Measurements from ENCODE around the gene KRT32. TPM values are rescaled to one million over a fixed set of nuclear protein-coding genes. Genes with fewer than 3 reads are reported as not detected.

KRT32 gene
- total and polyA plus RNA-seq, 9 of the 15 experiments (the other 6 are each of a cell fraction or from before 2014, with no cell fraction given): not detected

- TF ChIP-seq, protein P1, sequence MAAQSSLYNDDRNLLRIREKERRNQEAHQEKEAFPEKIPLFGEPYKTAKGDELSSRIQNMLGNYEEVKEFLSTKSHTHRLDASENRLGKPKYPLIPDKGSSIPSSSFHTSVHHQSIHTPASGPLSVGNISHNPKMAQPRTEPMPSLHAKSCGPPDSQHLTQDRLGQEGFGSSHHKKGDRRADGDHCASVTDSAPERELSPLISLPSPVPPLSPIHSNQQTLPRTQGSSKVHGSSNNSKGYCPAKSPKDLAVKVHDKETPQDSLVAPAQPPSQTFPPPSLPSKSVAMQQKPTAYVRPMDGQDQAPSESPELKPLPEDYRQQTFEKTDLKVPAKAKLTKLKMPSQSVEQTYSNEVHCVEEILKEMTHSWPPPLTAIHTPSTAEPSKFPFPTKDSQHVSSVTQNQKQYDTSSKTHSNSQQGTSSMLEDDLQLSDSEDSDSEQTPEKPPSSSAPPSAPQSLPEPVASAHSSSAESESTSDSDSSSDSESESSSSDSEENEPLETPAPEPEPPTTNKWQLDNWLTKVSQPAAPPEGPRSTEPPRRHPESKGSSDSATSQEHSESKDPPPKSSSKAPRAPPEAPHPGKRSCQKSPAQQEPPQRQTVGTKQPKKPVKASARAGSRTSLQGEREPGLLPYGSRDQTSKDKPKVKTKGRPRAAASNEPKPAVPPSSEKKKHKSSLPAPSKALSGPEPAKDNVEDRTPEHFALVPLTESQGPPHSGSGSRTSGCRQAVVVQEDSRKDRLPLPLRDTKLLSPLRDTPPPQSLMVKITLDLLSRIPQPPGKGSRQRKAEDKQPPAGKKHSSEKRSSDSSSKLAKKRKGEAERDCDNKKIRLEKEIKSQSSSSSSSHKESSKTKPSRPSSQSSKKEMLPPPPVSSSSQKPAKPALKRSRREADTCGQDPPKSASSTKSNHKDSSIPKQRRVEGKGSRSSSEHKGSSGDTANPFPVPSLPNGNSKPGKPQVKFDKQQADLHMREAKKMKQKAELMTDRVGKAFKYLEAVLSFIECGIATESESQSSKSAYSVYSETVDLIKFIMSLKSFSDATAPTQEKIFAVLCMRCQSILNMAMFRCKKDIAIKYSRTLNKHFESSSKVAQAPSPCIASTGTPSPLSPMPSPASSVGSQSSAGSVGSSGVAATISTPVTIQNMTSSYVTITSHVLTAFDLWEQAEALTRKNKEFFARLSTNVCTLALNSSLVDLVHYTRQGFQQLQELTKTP (IDR thresholded peaks at IDR 0.05; ENCODE audit: low read depth in 1 of 2, partially characterized antibody in 2 of 2): no peak
- TF ChIP-seq CC2D1A (IDR thresholded peaks at IDR 0.05) (no peak), CCAR2 (IDR thresholded peaks at IDR 0.05; ENCODE audit: low read depth, low read length) (no peak), ZNF316 (IDR thresholded peaks at IDR 0.05) (no peak), CHAMP1 (IDR thresholded peaks at IDR 0.05) (no peak), ETS2 (tag; IDR thresholded peaks at IDR 0.05; ENCODE audit: borderline replicate concordance, poor library complexity, severe bottlenecking) (no peak), SMARCA5 (IDR thresholded peaks at IDR 0.05) (peak; percentile 94), TAF7 (tag; IDR thresholded peaks at IDR 0.05) (no peak), MECOM (CRISPR knock-in tag; IDR thresholded peaks at IDR 0.05) (no peak), ZNF780A (CRISPR knock-in tag; IDR thresholded peaks at IDR 0.05) (no peak), ZFP30 (CRISPR knock-in tag; IDR thresholded peaks at IDR 0.05; ENCODE audit: borderline replicate concordance) (no peak), ZNF23 (CRISPR knock-in tag; IDR thresholded peaks at IDR 0.05) (no peak), MLLT1 (IDR thresholded peaks at IDR 0.05) (no peak), MAZ (CRISPR knock-in tag; conservative IDR thresholded peaks at IDR 0.05 in 1 of 2, IDR thresholded peaks at IDR 0.05 in 1 of 2) (peak in 1 of 2 experiments; percentile 72; a peak in 1 of 4 replicates)
- TF ChIP-seq, protein P2, sequence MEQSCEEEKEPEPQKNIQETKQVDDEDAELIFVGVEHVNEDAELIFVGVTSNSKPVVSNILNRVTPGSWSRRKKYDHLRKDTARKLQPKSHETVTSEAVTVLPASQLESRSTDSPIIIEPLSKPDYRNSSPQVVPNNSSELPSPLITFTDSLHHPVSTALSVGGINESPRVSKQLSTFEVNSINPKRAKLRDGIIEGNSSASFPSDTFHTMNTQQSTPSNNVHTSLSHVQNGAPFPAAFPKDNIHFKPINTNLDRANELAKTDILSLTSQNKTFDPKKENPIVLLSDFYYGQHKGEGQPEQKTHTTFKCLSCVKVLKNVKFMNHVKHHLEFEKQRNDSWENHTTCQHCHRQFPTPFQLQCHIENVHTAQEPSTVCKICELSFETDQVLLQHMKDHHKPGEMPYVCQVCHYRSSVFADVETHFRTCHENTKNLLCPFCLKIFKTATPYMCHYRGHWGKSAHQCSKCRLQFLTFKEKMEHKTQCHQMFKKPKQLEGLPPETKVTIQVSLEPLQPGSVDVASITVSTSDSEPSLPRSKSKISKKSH (CRISPR knock-in tag; IDR thresholded peaks at IDR 0.05): no peak
- TF ChIP-seq, protein P3, sequence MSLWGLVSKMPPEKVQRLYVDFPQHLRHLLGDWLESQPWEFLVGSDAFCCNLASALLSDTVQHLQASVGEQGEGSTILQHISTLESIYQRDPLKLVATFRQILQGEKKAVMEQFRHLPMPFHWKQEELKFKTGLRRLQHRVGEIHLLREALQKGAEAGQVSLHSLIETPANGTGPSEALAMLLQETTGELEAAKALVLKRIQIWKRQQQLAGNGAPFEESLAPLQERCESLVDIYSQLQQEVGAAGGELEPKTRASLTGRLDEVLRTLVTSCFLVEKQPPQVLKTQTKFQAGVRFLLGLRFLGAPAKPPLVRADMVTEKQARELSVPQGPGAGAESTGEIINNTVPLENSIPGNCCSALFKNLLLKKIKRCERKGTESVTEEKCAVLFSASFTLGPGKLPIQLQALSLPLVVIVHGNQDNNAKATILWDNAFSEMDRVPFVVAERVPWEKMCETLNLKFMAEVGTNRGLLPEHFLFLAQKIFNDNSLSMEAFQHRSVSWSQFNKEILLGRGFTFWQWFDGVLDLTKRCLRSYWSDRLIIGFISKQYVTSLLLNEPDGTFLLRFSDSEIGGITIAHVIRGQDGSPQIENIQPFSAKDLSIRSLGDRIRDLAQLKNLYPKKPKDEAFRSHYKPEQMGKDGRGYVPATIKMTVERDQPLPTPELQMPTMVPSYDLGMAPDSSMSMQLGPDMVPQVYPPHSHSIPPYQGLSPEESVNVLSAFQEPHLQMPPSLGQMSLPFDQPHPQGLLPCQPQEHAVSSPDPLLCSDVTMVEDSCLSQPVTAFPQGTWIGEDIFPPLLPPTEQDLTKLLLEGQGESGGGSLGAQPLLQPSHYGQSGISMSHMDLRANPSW (CRISPR knock-in tag; IDR thresholded peaks at IDR 0.05): no peak
These were observed 29.8 kb upstream of the KRT32 start (continued) for GRCh38 chr17:41496803-41497484.
